Transverse colon (tissue), 4 donors: ENCODE results near the gene ABCA10. TPM values are rescaled to one million over a fixed set of nuclear protein-coding genes. Genes with fewer than 3 reads are reported as not detected.

Experiments used
- small RNA-seq, 4 donors: library from RNA; depleted of rRNA; stranded (forward); fragments of <200 nt; gene quantifications; one replicate each; pipeline ENCODE3, GENCODE V24; 2016
- total RNA-seq, 4 donors: library from RNA; depleted of rRNA; stranded (reverse); fragments of >200 nt; gene quantifications; one replicate each; pipeline ENCODE4 v1.1.0, GENCODE V29; 2016

Gene ABCA10
- total RNA-seq, 4 donors from 2014 or later, result 4.6 to 22.1 (median 13.0) TPM

Small RNAs within 50 kb of the gene (small RNA-seq; reads per million reads assigned to genes)
- 0 to 0.14 (median 0) reads per million in 4 donors for gene MIR4524B

Other genes with a start within 250 kb of the ABCA10 start
- gene ABCA9, start 167.9 kb downstream of the ABCA10 start, total RNA-seq, result 10 to 100 TPM in 2 of 4 donors, 1 to 10 TPM in 2; 5.8 to 23.8 (median 13.9) TPM
- gene ABCA6, start 86.9 kb downstream of the ABCA10 start, total RNA-seq, result 10 to 100 TPM; 13.5 to 51.6 (median 27.0) TPM
- 100 to 1,000 TPM in 3 of 4 donors, 10 to 100 TPM in 1; 17.3 to 173 (median 125) TPM for gene ABCA5, start 98.3 kb upstream of the ABCA10 start, total RNA-seq
- gene MAP2K6, start 185.9 kb upstream of the ABCA10 start, total RNA-seq, result 10 to 100 TPM; 16.1 to 50.7 (median 45.8) TPM